ENCODE measurements around the gene BAHCC1. TPM values are rescaled to one million over a fixed set of nuclear protein-coding genes. Genes with fewer than 3 reads are reported as not detected.

BAHCC1 gene
- total RNA-seq, 1 donor from 2014 or later: 23.7 TPM

DNA sequence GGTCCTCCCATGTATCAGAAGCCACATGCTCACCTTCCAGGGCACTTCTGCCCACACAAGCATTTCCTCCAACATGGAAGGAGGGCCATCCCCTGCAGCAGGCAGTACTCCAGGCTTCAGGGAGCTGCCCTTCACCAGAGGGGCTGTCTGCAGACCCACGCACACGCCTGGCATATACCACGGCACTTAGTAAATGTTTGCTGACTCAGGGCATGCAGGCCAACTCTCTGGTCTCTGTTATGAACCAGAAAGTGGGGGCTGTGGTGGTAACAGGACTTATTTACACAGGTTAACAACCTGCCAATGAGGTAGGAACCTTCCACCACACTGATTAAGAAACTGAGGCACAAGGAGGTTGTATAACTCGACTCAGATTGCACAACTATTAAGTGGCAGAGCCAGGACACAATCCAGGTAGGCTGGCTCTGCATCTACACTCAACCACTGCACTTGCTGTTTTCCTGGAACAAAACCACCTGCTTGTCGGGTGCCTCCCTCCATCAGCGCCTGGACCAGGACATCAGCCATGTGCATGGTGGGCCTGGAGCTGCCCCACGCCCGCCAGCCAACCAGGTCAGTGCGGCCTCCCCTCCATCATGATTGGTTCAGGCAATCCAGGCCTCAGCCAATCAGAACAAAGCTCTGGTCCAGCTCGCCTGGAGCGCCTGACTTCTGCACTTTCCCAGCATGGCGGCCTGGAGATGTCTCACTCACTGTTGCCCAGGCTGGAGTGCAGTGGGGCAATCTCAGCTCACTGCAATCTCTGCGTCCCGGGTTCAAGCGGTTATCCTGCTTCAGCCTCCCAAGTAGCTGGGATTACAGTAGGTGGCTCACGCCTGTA is 98.2 kb downstream of the BAHCC1 start:
- DNase-seq (ENCODE audit: low spot score): no peak

DNA sequence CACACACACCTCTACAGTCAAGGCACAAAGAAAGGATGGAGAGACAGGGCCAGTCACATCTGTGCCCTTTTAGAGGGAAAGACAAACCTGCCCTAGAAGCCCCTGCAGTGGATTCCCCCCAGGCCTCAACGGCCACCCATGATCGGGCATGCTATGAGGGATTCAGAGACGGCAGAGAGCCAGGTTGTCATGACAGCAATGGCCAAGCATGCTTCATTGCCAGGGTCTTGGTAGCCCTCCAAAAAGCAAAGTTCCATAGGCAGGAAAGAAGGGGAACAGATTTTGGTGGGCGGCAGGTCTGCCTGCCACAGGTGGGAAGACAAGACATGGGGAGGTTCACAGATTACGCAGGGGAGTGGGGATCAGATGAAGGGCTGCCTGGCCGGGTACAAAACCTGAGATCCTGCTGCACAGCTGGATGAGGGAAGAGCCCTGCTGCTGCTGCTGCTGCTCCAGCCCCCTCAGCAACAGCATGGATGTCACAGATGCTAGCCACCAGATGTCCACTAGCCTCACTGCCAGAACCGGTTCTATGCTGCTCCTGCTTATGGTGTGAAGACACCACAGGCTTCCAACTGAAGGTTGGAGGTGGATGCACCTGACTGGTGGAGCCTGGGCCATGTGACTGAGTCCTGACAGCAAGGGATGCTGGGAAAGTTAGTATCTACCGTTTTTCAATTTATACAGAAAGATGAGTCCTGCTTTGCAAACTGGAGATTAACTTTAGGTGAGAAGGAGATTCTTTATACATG is 99.5 kb downstream of the BAHCC1 start:
- DNase-seq (ENCODE audit: low spot score): no peak

DNA sequence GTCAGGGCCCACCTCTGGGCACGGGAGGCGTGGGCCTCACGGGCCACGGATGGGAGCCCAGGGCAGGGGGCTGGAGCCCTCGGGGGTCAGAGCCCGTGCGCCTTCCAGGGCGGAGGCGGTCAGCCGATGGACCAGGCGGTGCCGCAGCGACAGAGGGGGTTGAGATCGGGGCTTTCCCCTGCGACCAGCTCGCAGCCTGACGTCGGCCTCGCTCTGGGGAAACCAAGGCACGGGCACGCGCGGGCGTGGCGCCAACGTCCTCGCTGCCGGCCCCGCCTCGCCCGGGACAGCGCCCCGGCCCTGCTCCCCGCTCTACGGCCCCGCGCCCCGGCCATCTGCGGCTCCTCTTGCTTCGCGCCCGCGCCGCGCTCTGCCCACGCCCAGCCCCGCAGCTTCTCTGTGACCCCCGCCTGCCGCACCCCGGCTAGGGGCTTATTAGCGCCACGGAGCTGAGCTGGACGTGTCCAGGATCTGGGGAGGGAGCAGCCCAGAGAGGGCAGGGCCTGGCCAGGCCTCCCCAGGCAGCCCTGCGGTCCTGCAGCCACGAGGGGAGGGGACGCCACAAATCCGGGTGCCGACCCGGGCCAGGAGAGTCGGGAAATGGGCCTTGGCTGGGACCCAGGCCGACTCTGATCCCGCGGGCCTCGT is 103.8 kb downstream of the BAHCC1 start:
- DNase-seq (ENCODE audit: low spot score): no peak

DNA sequence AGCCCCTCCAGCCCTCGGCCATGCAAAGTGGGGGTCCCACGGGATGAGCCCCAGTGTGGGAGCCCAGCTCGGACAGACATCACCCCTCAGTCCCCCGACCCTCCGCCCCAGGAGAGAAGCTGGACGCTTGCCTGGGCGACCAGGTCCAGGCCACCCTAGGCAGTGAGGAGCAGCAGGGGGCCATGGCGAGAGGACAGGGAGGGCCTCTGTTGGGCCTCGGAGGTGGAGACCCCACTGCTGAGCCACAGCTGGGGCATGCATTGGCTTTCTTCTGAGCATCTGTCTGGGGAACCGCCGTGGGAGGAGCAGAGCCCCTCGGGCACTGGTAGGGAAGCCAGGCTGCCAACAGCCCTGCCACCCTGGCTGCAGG is 104.3 kb downstream of the BAHCC1 start:
- no peak for DNase-seq (ENCODE audit: low spot score)

DNA sequence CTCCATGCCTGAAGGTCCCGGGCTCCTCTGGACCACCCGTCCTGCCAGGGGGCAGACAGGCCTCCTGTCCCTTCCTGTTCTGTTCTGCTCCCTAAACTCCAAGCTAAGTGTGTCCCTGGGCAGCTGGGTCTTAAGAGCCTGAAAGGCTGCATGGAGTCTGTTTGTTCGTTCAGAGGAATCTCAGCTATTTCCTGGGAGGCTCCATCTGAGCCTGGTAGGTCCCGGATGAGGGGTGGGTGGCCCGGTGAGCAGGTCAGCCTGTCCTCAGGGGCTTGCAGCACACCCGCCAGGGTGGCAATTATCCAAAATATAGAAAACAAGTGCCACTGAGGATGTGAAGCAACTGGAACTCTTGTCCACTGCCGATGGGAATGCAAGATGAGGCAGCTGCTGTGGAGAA is 104.8 kb downstream of the BAHCC1 start:
- no peak for DNase-seq (ENCODE audit: low spot score)

DNA sequence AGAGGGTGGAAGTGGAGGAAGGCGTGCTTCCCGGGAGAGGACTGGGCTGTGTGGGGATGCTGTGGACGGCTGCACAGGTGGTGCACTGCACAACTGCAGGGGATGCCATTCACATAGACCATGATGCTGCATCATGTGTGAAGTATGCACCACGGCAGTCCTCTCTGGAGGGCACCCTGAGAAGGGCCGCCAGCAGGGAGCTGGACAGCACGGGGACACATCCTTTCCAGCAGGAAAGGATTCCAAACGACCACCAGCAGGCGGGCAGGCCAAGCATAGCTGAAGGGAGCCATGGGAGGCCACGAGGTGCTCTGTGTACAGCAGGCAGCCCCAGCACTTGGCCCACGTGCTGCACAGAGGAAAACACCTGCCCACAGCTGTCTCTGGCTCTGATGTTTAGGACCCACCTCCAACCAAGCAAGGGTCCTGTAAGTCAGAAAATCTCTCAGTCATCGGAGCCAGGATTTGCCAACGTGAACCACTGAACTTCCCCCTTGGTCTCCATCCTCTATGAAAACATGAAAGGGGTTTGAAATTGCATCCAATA is 107.3 kb downstream of the BAHCC1 start:
- DNase-seq (ENCODE audit: low spot score): no peak

DNA sequence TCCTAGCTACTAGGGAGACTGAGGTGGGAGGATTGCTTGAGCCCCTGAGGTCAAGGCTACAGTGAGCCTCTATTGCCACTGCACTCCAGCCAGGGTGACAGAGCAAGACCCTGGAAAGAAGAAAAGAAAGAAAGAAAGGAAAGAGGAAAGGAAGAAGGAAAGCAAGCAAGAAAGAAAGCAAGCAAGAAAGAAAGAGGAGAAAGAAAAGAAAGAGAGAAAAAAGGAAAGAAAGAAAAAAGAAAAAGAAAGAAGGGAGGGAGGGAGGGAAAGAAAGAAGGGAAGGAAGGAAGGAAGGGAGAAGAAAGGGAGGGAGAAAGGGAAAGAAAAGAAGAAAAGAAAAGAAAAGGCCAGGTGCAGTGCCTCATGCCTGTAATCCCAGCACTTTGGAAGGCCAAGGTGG is 108.4 kb downstream of the BAHCC1 start:
- no peak for DNase-seq (ENCODE audit: low spot score)

DNA sequence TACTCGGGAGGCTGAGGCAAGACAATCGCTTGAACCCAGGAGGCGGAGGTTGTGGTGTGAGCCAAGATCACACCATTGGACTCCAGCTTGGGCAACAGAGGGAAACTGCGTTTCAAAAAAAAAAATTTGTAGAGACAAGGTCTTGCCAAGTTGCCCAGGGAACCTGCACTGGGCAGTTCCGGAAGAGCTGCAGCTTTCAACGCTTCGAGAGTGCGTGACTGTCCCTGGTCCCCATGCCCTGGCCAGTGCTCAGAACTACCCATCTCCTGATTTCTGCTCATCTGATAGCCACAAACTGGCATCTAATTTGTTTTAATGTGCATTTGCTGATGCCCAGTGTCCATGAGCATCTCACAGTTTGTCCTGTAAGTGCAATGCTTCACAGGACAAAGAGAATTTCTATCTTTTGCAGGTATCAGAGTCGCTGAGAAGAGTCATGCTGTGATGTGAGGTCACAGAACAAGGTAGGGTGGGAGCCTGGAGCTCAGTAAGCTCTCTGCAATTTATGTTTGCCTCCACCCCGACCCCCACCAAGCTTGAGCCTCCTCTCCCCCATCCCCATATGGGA is 113.5 kb downstream of the BAHCC1 start:
- no peak for DNase-seq (ENCODE audit: low spot score)

DNA sequence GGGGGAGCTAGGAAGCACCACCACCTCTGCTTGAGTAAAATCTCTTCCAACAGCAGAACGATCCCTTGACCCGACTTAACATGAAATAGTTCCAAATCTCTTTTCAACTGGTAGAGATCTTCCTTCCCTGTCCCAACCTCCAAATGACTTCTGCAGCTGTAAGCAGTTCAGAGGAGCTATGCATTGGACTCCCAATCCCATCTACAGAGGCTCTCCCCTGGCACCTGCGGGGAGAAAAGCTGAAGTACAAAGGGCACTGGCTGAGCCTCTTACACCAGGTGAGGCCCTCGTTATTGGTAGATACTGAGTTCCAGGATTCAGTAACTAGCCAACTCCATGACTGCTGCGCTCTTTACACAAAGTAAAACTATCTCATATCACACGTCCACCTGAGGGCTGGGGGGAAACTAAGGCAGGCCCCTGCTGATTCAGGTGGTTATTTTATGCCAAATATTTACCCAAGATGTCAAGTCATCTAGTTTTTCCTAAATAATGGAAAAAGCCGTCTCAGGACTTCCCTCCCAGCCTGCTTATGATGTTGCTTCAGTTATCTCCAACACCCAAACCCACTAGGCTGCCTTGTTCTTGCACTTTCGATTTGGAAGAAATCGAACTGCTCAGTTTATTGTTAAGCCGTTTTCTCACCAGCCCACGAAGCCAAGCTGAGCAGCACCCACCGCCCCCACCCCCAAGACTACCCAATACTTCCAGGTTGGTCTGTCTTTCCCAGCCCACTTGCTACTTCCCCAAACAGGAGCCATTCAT is 114.1 kb downstream of the BAHCC1 start:
- DNase-seq (ENCODE audit: low spot score): no peak

DNA sequence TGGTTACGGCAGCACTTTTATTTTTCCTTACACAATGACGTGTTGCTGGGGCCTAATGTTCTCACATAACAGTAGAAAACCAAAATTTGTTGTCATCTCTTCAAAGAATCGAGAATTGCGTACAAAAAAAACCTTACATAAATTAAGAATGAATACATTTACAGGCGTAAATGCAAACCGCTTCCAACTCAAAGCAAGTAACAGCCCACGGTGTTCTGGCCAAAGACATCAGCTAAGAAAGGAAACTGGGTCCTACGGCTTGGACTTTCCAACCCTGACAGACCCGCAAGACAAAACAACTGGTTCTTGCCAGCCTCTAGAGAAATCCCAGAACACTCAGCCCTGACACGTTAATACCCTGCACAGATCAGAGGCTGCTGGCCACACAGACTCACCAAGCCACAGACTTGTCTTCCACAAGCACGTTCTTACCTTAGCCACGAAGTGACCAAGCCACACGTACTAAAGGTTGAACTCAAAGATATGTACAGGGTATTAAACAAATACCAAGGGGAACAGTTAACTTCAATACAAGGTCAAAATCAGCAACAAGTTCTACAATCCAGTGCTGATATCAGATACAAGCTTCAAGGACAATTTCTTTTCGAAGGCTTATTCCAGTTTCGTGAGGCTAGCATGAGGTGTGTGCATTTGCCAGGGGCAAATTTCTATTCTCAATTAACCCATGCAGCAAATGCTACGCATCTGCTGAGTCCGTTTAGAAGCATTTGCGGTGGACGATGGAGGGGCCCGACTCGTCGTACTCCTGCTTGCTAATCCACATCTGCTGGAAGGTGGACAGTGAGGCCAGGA is 114.9 kb downstream of the BAHCC1 start:
- DNase-seq (ENCODE audit: low spot score): no peak

DNA sequence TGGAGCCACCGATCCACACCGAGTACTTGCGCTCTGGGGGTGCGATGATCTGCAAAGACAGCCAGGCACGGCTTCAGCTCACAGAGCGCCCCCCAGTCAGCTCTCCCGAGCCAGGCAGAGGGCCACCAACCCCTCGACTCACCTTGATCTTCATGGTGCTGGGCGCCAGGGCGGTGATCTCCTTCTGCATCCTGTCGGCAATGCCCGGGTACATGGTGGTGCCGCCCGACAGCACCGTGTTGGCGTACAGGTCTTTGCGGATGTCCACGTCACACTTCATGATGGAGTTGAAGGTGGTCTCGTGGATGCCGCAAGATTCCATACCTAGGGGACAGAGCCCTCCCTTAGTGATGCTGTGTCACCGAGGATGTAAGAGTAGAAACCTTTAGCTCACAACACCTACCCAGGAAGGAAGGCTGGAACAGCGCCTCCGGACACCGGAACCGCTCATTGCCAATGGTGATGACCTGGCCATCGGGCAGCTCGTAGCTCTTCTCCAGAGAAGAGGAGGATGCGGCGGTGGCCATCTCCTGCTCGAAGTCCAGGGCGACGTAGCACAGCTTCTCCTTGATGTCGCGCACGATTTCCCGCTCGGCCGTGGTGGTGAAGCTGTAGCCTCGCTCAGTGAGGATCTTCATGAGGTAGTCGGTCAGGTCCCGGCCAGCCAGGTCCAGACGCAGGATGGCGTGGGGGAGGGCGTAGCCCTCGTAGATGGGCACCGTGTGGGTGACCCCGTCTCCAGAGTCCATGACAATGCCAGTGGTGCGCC is 115.7 kb downstream of the BAHCC1 start:
- no peak for DNase-seq (ENCODE audit: low spot score)

DNA sequence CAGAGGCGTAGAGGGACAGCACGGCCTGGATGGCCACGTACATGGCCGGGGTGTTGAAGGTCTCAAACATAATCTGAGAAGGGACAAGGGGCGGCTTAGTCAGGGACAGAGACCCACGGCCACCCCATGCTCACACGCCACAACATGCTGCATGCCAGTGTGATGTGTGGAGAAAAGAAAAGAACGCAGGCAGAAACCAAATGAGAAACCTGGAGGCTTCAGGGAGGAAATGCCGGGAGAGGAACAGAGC is 116.2 kb downstream of the BAHCC1 start:
- no peak for DNase-seq (ENCODE audit: low spot score)

DNA sequence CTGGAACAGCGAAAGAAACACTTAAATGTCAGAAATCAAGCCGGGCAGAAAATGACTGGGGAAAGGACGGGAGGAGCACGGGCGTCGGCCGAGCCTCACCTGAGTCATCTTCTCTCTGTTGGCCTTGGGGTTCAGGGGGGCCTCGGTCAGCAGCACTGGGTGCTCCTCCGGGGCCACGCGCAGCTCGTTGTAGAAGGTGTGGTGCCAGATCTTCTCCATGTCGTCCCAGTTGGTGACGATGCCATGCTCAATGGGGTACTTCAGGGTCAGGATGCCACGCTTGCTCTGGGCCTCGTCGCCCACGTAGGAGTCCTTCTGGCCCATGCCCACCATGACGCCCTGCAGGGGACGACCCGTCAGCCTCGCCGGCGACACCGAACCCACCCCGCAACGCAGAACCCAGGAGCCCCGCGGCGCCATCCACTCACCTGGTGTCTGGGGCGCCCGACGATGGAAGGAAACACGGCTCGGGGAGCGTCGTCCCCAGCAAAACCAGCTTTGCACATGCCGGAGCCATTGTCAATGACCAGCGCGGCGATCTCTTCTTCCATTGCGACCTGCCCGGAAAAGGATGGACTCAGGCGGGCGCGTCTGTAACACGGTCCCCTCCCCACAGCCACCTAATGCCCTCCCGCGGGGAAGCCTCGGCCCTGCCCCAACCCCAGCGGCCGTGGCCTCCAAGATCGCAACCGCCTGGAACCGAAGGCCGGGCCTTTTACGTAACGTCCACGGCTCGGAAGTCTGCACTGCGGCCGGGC is 116.7 kb downstream of the BAHCC1 start:
- no peak for DNase-seq (ENCODE audit: low spot score)

DNA sequence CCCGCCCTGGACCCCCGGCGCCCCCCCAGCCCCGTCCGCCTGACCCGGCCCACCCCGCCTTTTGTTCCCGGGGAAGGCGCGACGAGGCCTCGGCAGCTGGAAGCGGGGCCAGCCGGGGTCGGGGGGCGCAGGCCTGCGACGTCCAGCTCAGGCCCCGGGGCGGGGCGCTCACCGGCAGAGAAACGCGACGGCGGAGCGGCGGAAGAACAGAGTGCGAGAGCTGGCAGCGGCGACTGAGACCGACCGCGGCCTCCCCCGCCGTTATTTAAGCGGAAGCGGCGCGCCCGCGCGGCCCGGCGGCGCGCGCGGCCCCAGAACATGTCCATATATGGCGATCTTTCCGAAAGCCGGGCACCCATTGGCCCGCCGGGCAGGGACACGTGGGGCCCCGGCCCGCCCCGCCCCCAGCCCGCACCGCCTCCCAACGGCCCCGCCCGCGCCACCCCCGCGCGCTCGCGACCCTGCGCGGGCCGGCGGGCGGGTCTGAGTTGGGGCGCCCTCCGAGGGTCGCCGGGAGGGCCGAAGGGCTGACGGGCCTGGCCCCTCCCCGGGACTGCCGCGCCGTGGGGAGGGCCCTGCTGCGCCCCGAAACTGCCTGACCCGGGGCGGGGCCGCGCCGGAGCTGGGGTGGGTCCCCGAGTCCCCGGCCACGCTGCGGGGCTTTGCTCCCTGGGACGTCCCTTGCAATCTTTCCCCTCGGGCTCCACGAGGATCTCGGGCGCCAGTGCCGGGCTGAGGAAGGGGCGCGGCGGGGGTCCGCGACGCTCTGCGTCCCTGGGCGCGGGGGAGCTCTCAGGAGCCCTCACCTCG is 117.5 kb downstream of the BAHCC1 start, which contains the start of gene ACTG1:
Gene ACTG1, minus strand, starts transcription at position 238 of the 810 bp plus-strand sequence. CDS start 445 bp downstream, outside the sequence.
- peak; percentile 96 for DNase-seq (ENCODE audit: low spot score)

DNA sequence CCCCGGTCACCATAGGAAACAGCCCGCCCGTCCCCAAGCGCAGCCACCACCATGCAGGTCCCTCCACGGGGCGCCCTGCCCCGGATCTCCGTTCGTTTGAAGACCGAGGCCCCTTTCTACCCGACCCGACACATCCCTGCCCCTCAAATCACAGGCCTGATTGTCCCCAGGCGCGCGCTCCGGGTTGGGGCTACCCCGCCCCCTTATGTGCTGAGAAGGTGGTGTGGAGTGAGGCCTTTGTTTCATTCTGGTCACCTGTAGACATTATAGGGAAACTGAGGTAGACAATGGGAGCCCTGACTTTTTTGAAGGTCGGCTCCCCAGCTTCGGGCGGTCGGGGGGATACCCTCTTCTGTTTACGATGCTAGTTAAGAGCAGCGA is 118.1 kb downstream of the BAHCC1 start:
- DNase-seq (ENCODE audit: low spot score): peak; percentile 85

DNA sequence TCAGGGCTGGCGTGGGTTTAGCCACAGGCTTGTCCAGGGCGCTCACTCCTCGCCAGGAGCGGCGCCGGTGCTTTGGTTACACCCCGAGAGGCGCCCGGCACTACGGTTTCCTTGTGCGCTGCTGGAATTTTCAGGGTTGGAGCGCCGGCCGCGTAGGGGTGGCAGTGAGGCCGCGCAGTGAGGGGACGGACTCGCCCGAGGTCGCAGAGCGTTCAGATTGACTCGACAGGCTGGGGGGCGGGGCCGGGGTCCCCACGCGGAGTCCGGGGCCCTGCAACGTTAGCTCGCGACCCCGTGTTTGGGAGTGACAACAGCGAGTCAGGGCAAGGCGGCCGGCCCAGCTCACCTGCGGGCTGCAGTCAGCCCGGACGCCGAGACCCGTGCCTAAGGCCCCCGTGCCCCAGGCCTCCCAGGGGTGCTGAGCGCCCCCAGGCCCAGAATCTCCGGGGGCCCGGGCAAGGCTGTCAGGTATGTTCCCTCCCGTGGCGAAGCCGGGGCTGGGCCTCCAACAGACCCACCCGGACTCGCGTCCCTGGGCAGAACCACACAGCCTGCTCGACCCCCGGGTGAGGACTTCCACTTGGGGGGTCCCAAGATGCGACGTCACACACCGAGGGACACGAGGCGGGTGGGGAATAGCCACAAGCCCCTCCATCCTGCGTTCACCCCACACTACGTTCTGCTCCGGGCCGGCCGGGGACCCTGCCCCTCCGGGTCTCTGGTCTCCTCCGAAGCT is 118.7 kb downstream of the BAHCC1 start:
- peak; percentile 77 for DNase-seq (ENCODE audit: low spot score)

DNA sequence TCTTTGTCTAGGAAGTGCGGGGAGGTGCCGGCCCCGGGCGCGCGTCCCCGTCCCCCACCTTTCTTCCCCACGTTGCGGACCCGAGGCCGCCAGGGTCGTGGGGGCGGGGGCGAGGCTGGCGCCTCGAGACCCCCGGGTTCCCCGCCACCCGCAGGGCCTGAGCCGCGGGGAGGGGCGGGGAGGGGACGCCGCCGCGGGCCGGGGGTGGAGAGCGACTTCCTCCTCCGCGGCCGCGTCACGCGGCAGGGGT is 119.2 kb downstream of the BAHCC1 start:
- no peak for DNase-seq (ENCODE audit: low spot score)

Measured in ureter (tissue), 1 donor.